PC-9 (cell line): ENCODE results near the gene ARHGEF37.

Source experiments
- CTCF ChIP-seq: fragments of 200-600 bp; sonication (generic); conservative IDR thresholded peaks from 2 replicates; pipeline ENCODE4 v1.6.1; 2017; ENCODE audit warnings: mixed run types, antibody characterized with exemption, mild to moderate bottlenecking, moderate library complexity
- EZH2 ChIP-seq: fragments of 200-600 bp; sonication (generic); IDR thresholded peaks from 2 replicates; pipeline ENCODE4 v1.8.0; 2017; ENCODE audit warnings: antibody characterized with exemption, low read depth

DNA sequence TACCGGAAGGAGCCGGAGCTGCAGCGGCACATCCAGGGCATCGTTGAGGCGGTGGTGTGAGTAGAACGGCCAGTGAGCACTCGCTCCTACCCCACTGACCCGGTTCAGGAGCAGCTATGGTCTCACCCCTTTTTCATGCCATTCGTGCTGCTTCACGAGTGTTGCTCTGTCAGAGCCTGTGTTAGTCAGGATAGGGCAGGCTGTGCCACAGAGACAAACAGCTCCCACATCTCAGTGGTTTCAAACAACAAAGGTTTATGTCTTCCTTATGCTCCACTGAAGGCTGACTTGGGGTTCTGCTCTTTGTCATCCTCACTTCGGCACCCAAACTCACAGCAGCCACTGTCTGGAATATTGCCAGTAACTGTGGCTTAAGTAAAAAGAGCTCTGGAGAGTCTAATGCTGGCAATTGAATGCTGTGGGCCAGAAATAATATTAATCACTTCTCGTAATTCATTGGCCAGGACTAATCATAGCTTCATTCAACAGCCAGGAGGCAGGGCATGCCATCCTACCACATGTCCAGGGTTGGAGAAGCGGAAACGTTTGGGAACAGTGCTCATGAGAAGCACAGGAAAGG is 28.4 kb downstream of the ARHGEF37 start:
- TF ChIP-seq CTCF (no peak), EZH2 (no peak)
